GM19395 (cell line): ENCODE results near the gene BLTP2.
"Not testable (repeated sequence)": the region's sequence is repeated elsewhere in the genome, so short reads cannot be mapped to it uniquely, and the experiment has no call there.

Experiments used
- ATAC-seq: cut with Tn5 transposase; IDR thresholded peaks from one replicate; pipeline ENCODE4 v1.9.1; 2021; ENCODE audit warnings: mild to moderate bottlenecking, moderate library complexity; ENCODE audit not compliant: unreplicated experiment

Gene BLTP2

GRCh38 chr17:28644787-28645575 lies at the start of gene BLTP2:
TSS of gene BLTP2 (minus strand) at chr17:28645158. CDS start at chr17:28645056, 102 bp downstream.
- ATAC-seq: peak; percentile 84

GRCh38 chr17:28693869-28694268 lies 48.9 kb upstream of the BLTP2 start:
- ATAC-seq: no peak

- no peak for ATAC-seq
These were observed 44.1 kb upstream of the BLTP2 start for GRCh38 chr17:28689011-28689410.

GRCh38 chr17:28688481-28688880 lies 43.5 kb upstream of the BLTP2 start:
- no peak for ATAC-seq

GRCh38 chr17:28686296-28686695 lies 41.3 kb upstream of the BLTP2 start:
- ATAC-seq: no peak

- no peak for ATAC-seq
These were observed 40.4 kb upstream of the BLTP2 start for GRCh38 chr17:28685366-28685765.

- no peak for ATAC-seq
These were observed 40.0 kb upstream of the BLTP2 start for GRCh38 chr17:28684963-28685362.

GRCh38 chr17:28682655-28683054 lies 37.7 kb upstream of the BLTP2 start:
- no peak for ATAC-seq

- ATAC-seq: no peak
These were observed 31.0 kb upstream of the BLTP2 start for GRCh38 chr17:28675980-28676379.

- no peak for ATAC-seq
These were observed 30.5 kb upstream of the BLTP2 start for GRCh38 chr17:28675490-28675889.

GRCh38 chr17:28669918-28670317 lies 25.0 kb upstream of the BLTP2 start:
- ATAC-seq: no peak

- ATAC-seq: no peak
These were observed 22.9 kb upstream of the BLTP2 start for GRCh38 chr17:28667870-28668269.

GRCh38 chr17:28665994-28666393 lies 21.0 kb upstream of the BLTP2 start:
- ATAC-seq: no peak

GRCh38 chr17:28663723-28664122 lies 18.8 kb upstream of the BLTP2 start:
- no peak for ATAC-seq

GRCh38 chr17:28662527-28662829 lies 17.5 kb upstream of the BLTP2 start:
- no peak for ATAC-seq

- peak; percentile 84 for ATAC-seq
These were observed 16.9 kb upstream of the BLTP2 start, which contains the start of the genes SDF2 and SUPT6H for GRCh38 chr17:28661635-28662526. TSS of gene SDF2 (minus strand) at chr17:28661906. CDS start at chr17:28661876, 30 bp downstream. TSS of gene SUPT6H (plus strand) at chr17:28662205. CDS start at chr17:28673402, 11,197 bp downstream.

- not testable (repeated sequence) for ATAC-seq
These were observed 14.5 kb upstream of the BLTP2 start for GRCh38 chr17:28659497-28659881.

- ATAC-seq: not testable (repeated sequence)
These were observed 14.0 kb upstream of the BLTP2 start for GRCh38 chr17:28658766-28659496.

GRCh38 chr17:28658342-28658741 lies 13.4 kb upstream of the BLTP2 start:
- not testable (repeated sequence) for ATAC-seq

- no peak for ATAC-seq
These were observed 12.8 kb upstream of the BLTP2 start for GRCh38 chr17:28657756-28658155.

GRCh38 chr17:28655160-28655559 lies 10.2 kb upstream of the BLTP2 start:
- ATAC-seq: no peak
